Spleen (tissue), 11 donors: ENCODE results near the gene TMEM94. TPM values are rescaled to one million over a fixed set of nuclear protein-coding genes. Genes with fewer than 3 reads are reported as not detected.

ENCODE experiments used
- DNase-seq: peaks from one replicate; pipeline ENCODE4 v3.0.0-alpha.2; 2020
- H3K27ac ChIP-seq, 8 donors: fragments of 200-600 bp; sonication (generic) in 7 of 8; 1 replicate in 4 of 8; 2 replicates in 4 of 8; pipeline versions ENCODE4 v1.5.0 to v1.8.0; 2016 to 2021; ENCODE audit warnings: inconsistent platforms in 4 of 8, mild to moderate bottlenecking in 4 of 8, moderate library complexity in 1 of 8
- H3K27me3 ChIP-seq, 7 donors: fragments of 200-600 bp; sonication (generic) in 6 of 7; replicated peaks in 1 of 7; 1 replicate in 4 of 7; 2 replicates in 3 of 7; pipeline versions ENCODE4 v1.5.0 to v1.8.0; 2016 to 2021; ENCODE audit warnings: inconsistent platforms in 3 of 7, mild to moderate bottlenecking in 1 of 7
- H3K36me3 ChIP-seq, 6 donors: fragments of 200-600 bp; sonication (generic) in 5 of 6; 1 replicate in 4 of 6; 2 replicates in 2 of 6; pipeline versions ENCODE4 v1.5.0 to v1.8.0; 2016 to 2021; ENCODE audit warnings: inconsistent platforms in 2 of 6
- H3K4me1 ChIP-seq, 6 donors: fragments of 200-600 bp; sonication (generic) in 5 of 6; 1 replicate in 3 of 6; 2 replicates in 3 of 6; pipeline versions ENCODE4 v1.5.0 to v1.8.0; 2016 to 2021; ENCODE audit warnings: inconsistent platforms in 3 of 6
- H3K4me3 ChIP-seq, 8 donors: fragments of 200-600 bp; sonication (generic) in 7 of 8; 1 replicate in 4 of 8; 2 replicates in 4 of 8; pipeline versions ENCODE4 v1.5.0 to v1.8.0; 2016 to 2021; ENCODE audit warnings: inconsistent platforms in 4 of 8, mild to moderate bottlenecking in 4 of 8, moderate library complexity in 2 of 8
- H3K9me3 ChIP-seq, 8 donors: fragments of 200-600 bp; sonication (generic) in 7 of 8; 1 replicate in 4 of 8; 2 replicates in 4 of 8; pipeline versions ENCODE4 v1.5.0 to v1.8.0; 2016 to 2021; ENCODE audit warnings: inconsistent platforms in 4 of 8
- POLR2A ChIP-seq, 3 donors: fragments of 450-650 bp; IDR thresholded peaks; one replicate each; pipeline ENCODE4 v1.5.1; 2017; ENCODE audit warnings: antibody characterized with exemption in 3 of 3, mild to moderate bottlenecking in 1 of 3
- POLR2AphosphoS5 ChIP-seq, 3 donors: sonication (generic); formaldehyde crosslinking; IDR thresholded peaks; one replicate each; pipeline ENCODE4 v1.5.1; 2017; ENCODE audit warnings: antibody characterized with exemption in 3 of 3
- WGBS, 5 donors: extraction: QIAGEN DNeasy Blood & Tissue Kit in 3 of 5; methylation state at CpG; one replicate each; pipeline versions ENCODE4 v1.1.5 to v1.1.7; 2013 to 2018; 5-methylcytosine and 5-hydroxymethylcytosine counted together
- intact Hi-C: fragments of 100-400 bp; cut with DNase I; formaldehyde crosslinking; loops from one replicate; pipeline ENCODE4 v1.15.0; 2023; ENCODE audit warnings: low total_unique reads
- polyA plus RNA-seq, 3 donors: library from polyadenylated mRNA; stranded (reverse); fragments of 200-250 nt; gene quantifications; one replicate each; pipeline ENCODE4 v1.2.1, GENCODE V29; 2013
- total RNA-seq, 7 donors: library from RNA; depleted of rRNA in 3 of 7; stranded (reverse); fragments of >200 nt in 3 of 7; fragmentation: NEBNext Ultra II Directional in 4 of 7; extraction: Animal tissue kit (Norgen Biotek cat#: 25700) in 4 of 7; gene quantifications; one replicate each; pipeline versions ENCODE4 v1.1.0 to v1.2.1, GENCODE V29; 2016 to 2021
- TF ChIP-seq, protein P1 (sequence below), 11 experiments: fragments of 200-600 bp in 7 of 11; fragments of 450-650 bp in 4 of 11; sonication (generic) in 4 of 11; IDR thresholded peaks in 8 of 11; conservative IDR thresholded peaks in 3 of 11; 1 replicate in 7 of 11; 2 replicates in 4 of 11; pipeline versions ENCODE4 v1.4.0 to v1.8.0; 2016 to 2021; ENCODE audit warnings: antibody characterized with exemption in 11 of 11, inconsistent platforms in 4 of 11, mild to moderate bottlenecking in 1 of 11
- donor health status: healthy with polysubstance abuse.
- donor health status: DM: no; HTN: no; CAD: no; lungs with moderate emphysema.
- donor health status: DM: no; HTN: no; CAD: no.
- donor health status: Bipolar disorder and iron deficiency.
- donor health status: healthy.
- donor health status: DM: no; HTN: no; CAD: no.
- donor health status: DM: yes; HTN: yes; CAD: no.

TMEM94 gene
- total and polyA plus RNA-seq, 10 donors: 24.8 to 101 (median 85.9) TPM

DNA sequence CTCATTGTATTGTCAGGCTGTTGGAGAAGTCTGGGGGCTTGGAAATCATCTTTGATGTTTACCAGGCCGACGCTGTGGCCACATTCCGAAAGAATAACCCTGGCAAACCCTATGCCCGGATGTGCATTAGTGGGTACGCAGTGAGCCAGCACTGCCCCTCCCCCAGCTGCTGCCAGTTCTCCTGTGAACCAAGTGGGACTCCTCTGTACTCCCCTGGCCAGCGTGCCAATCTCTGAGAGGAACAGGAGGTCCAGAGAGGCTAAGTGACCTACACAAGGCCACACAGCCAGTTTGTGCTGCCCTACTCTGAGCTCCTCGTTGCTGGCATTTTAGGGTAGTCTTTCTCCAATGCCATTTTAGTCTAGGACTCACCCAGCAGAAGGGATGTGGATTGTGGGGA is 67.2 kb downstream of the TMEM94 start:
- Histone ChIP-seq H3K4me3 (no peak overlapping the region), H3K27me3 (peaks cover 0 to 15% (median 0%) of the 10 kb centered on the region in 7 donors), H3K4me1 (peaks cover 7 to 49% (median 39%) of the 10 kb centered on the region in 6 donors), H3K27ac (peak overlapping the region in 2 of 8 donors; percentile 84 to 87), H3K36me3 (peaks cover 2 to 49% (median 28%) of the 10 kb centered on the region in 6 donors), H3K9me3 (no peaks in the 10 kb centered on the region)
- TF ChIP-seq, protein P1, sequence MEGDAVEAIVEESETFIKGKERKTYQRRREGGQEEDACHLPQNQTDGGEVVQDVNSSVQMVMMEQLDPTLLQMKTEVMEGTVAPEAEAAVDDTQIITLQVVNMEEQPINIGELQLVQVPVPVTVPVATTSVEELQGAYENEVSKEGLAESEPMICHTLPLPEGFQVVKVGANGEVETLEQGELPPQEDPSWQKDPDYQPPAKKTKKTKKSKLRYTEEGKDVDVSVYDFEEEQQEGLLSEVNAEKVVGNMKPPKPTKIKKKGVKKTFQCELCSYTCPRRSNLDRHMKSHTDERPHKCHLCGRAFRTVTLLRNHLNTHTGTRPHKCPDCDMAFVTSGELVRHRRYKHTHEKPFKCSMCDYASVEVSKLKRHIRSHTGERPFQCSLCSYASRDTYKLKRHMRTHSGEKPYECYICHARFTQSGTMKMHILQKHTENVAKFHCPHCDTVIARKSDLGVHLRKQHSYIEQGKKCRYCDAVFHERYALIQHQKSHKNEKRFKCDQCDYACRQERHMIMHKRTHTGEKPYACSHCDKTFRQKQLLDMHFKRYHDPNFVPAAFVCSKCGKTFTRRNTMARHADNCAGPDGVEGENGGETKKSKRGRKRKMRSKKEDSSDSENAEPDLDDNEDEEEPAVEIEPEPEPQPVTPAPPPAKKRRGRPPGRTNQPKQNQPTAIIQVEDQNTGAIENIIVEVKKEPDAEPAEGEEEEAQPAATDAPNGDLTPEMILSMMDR (IDR thresholded peaks at IDR 0.05 in 8 of 11, conservative IDR thresholded peaks at IDR 0.05 in 3 of 11): no peak
- TF ChIP-seq POLR2AphosphoS5 (IDR thresholded peaks at IDR 0.05) (no peak), POLR2A (IDR thresholded peaks at IDR 0.05) (no peak)
- no peak for DNase-seq
- intact Hi-C loops: no loop called here
- WGBS, 5 donors: 86 to 98% (median 93%) methylated on average over 6 to 7 of the region's 7 CpGs

DNA sequence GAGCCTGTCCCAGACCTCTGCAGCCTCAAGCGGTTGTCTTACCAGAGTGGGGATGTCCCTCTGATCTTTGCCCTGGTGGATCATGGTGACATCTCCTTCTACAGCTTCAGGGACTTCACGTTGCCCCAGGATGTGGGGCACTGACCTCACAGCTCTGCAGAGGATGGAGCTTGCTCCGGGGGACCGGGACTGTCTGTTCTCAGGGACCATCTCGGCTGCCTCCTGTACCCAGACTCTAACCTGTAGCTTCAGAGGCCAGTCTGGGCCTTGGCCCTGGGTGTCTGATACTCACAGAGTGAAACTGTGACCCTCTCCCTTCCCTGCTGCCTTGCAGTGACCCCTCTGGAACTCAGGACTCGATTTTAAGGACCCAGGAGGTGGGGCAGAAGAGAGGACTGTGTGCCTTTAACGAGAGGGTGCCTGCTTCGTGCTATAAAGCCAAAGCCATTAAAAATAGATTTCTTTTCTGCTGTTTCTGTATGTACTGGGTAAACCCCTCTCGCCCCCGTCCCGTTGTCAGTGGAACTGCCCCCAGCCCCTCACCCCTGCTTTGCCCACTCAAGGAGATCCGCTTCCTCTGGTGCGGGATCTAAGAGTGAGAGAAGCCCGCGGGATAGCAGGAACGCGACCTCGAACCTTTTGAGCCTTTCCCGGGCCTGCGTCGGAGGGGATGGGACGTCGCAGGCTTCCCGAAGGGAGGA is 68.0 kb downstream of the TMEM94 start:
- peak; percentile 77 for DNase-seq
- Histone ChIP-seq H3K4me1 (peaks cover 7 to 42% (median 33%) of the 10 kb centered on the region in 6 donors), H3K4me3 (peak overlapping the region; percentile 68 to 92 (median 82)), H3K27me3 (peaks cover 0 to 15% (median 0%) of the 10 kb centered on the region in 7 donors), H3K27ac (peak overlapping the region in 7 of 8 donors; percentile 55 to 92 (median 84)), H3K9me3 (no peaks in the 10 kb centered on the region), H3K36me3 (peaks cover 2 to 42% (median 25%) of the 10 kb centered on the region in 6 donors)
- 20 to 32% (median 27%) methylated on average over 22 to 24 of the region's 24 CpGs for WGBS, 5 donors
- TF ChIP-seq POLR2A (IDR thresholded peaks at IDR 0.05): no peak
- TF ChIP-seq, protein P1 (IDR thresholded peaks at IDR 0.05 in 8 of 11, conservative IDR thresholded peaks at IDR 0.05 in 3 of 11): no peak
- TF ChIP-seq POLR2AphosphoS5 (IDR thresholded peaks at IDR 0.05): no peak
- intact Hi-C loops: no loop called here

DNA sequence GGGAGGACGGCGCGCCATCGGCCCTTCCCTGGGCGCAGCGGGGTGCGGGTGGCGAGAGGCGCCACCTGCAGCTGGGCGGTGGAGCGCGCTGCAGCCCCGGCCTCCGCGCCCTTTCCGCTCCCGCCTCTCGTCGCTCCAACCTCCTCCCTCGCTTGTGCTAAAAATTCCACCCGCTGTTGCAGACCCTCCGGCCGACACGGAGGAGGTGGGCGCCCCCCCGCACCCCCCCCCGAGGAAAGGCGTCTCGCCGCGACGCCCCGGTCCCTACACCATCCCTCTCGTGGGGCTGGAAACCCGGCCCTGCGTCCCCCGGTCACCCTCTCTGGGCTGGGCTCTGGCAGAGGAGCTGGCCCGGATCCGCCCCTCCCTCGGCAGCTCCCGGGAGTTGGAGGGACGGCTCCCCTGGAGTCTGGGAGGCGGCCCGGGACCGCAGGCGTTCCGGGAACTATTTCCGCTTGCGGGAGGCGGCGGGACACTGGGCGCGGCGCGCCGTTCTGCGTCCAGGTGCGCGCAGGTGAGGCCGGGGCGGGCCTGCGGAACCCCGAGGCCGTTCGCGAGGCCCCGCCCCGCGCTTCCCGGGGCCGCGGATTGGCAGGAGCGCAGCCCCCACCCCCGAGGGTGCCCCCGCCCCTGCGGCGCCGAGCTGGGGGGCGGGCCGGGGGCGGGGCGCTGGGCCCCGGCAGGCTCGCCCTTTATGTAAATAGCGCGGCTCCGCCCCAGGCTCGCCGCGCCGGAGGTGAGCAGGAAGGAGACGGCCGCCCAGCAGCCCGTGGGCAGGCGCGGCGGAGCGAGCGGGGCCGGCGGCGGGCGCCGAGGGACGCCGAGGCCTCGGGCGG is 68.8 kb downstream of the TMEM94 start, which contains the start of gene LLGL2:
Gene LLGL2, plus strand, starts transcription at position 728 of the 836 bp plus-strand sequence. CDS start 17,730 bp downstream, outside the sequence.
- intact Hi-C loops: no loop called here
- Histone ChIP-seq H3K9me3 (no peaks in the 10 kb centered on the region), H3K4me1 (peaks cover 7 to 42% (median 31%) of the 10 kb centered on the region in 6 donors), H3K4me3 (peak within 1 kb of the TSS; percentile 68 to 92 (median 82)), H3K27ac (peak within 1 kb of the TSS; percentile 55 to 92 (median 84)), H3K36me3 (peaks cover 2 to 42% (median 19%) of the 10 kb centered on the region in 6 donors), H3K27me3 (peaks cover 0 to 15% (median 0%) of the 10 kb centered on the region in 7 donors)
- WGBS, 5 donors: 0 to 2% (median 1%) methylated on average over 45 to 108 of the region's 108 CpGs
- TF ChIP-seq, protein P1 (IDR thresholded peaks at IDR 0.05 in 8 of 11, conservative IDR thresholded peaks at IDR 0.05 in 3 of 11): peak in 10 of 11 experiments; percentile 33 to 69 (median 57)
- TF ChIP-seq POLR2AphosphoS5 (IDR thresholded peaks at IDR 0.05) (peak; percentile 56 to 76 (median 73)), POLR2A (IDR thresholded peaks at IDR 0.05) (no peak)
- peak; percentile 96 for DNase-seq
